Limb (tissue), 2 donors: ENCODE data around the gene HRH2.
"Not testable (repeated sequence)": the region's sequence is repeated elsewhere in the genome, so short reads cannot be mapped to it uniquely, and the experiment has no call there.

Experiments
- DNase-seq, 2 donors: peaks; one replicate each; pipeline ENCODE4 v3.0.0-alpha.2; 2016; ENCODE audit errors: extremely low spot score in 2 of 2

HRH2 gene, protein sequence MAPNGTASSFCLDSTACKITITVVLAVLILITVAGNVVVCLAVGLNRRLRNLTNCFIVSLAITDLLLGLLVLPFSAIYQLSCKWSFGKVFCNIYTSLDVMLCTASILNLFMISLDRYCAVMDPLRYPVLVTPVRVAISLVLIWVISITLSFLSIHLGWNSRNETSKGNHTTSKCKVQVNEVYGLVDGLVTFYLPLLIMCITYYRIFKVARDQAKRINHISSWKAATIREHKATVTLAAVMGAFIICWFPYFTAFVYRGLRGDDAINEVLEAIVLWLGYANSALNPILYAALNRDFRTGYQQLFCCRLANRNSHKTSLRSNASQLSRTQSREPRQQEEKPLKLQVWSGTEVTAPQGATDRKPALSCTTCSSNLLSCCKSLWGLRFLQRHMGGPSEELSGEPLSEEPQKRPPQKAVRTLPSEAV

DNA sequence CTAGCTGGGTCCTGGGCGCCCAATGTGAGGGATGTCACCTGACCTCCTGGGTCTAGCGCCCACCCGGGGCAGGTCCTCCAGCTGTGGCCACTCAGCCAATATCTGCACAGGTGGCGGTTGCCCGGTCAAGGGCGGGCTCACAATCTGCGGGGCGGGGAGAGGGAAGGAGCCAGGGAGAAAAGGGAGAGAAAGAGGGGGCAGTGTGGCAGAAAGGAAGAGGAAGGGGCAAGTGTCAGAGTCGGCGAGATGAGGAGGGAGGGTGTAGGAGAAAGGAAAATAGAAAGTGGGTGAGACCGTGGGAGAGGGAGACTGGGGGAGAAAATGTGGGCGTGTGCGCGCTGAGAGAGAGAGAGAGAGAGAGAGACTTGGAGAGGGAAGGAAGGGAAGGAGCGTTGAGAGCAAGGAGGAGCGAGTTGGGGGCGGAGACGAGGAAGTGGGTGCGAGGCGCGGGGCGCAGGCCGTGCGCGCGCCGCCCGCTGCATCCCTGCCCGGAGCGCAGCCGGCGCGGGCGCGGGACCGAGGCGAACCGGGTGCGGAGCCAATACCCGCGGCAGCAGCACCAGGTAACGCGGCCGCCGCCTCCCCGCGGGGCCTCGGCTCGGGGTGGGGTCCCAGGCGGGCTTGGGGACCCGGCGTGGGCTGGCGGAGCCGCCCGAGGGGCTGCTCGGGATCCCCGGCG lies at the start of gene HRH2:
Gene HRH2, plus strand, starts transcription at position 479 of the 679 bp plus-strand sequence. CDS start 25,163 bp downstream, outside the sequence.
- peak in 1 of 2 donors; percentile 62 for DNase-seq

DNA sequence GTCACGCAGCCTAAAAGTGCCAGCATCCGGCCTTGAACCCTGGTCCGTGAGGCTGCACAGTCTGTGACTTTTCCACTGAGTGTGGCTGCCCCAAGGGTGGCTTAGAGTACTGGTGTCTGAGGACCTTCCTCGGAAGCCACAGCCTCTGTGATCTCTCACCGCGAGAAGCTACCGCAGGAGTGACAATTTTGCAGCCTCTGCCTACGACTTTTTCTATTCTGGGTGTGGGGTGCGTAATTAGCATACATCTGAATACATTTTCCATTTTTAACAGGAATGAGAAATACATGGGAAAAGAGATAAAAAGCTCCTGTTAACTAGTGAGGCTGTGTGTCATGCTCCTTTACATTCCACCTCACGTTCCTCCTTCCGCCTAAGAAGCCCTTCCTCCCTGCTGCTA lies 48.3 kb upstream of the HRH2 start:
- no peak for DNase-seq

DNA sequence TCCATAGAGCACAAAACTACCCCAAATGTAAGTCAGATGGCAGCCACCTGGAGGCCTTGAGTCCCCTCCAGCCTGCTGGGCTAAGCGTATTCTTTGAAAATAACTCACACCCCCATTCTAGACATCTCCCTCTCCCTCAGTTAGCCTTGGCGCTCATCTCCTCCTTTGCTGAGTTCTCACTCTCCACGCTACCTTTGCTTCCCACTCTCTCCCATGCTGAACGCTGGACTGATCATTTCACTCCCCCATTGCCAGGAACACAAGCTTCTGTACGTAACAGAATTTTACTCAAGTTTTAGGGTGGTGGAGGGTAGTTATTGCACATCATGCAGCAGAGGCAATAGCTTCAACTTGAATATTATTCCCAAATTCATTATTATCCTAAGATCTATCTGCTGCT lies 47.5 kb upstream of the HRH2 start:
- DNase-seq: no peak

DNA sequence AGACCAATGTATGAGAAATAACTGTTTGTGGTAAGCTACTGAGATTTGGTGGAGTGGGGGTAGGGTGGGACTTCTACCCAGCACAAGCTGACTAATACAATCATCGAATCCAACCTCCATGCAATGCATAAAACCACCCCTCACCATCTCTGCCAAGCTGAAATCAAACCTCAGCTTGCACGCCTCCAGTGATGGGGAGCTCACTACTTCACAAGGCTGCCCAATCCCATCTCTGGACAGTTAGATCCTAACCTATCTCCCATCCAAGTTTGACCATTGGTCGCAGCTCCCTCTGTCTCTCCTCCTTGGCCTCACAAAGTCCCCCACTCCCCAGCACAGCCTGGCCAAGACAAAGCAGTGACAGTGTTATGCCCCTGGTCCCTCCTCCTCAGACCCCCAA lies 47.0 kb upstream of the HRH2 start:
- no peak for DNase-seq

DNA sequence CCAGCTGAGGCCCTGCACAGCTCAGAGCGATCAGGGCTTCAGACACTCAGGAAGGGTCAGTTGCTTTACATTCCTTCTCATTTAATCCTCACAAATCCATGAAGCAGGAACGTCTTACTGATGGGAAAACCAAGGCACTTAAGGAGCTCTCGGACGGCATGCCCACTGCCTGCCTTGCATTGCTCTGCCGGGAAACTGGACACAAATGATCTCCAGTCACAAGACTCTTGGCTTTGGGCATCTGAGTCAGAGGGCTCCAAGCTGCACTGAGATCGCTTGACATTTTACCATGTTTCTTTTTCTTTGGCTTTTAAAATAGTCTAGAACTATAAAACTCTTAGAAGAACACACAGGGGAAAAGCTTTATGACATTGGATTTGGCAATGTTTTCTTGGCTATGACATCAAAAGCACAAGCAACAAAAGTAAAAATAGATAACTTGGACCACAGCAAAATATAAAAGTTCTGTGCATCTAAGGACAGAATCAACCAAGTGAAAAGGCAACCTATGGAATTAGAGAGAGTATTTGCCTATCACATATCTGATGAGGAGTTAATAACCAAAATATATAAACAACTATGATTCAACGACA lies 43.6 kb upstream of the HRH2 start:
- DNase-seq: no peak

DNA sequence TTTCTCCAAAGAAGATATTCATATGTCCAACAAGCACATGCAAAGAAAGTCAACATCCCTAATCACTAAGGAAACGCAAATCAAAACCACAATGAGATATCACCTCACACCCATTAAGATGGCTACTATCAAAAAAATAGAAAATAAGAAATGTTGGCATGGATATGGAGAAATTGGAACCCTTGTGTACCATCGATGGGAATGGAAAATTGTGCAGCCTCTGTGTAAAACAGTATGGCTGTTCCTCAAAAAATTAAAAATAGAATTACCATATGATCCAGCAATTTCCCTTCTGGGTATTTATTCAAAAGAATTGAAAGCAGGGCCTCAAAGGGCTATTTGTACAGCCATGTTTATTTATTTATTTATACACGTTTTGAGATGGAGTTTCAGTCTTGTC lies 43.0 kb upstream of the HRH2 start:
- DNase-seq: no peak

DNA sequence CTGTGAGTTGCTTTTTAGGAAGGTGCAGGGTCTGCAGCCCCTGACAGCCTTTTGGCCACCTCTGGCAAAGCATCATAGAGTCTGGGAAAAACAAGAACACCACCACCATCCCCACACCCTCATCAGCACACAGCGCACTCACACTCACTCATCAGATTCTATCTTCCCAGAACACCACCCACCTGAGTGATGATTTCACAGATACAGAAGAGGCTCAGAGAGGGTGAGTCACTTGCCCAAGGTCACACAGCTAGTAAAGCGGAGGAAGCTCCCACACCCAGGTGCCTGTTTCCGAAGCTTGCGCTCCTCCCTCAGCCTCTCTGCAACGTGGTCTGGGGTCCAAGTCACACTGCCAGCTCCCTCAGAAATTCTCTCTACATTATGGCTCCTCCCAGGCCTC lies 41.8 kb upstream of the HRH2 start:
- DNase-seq: no peak

DNA sequence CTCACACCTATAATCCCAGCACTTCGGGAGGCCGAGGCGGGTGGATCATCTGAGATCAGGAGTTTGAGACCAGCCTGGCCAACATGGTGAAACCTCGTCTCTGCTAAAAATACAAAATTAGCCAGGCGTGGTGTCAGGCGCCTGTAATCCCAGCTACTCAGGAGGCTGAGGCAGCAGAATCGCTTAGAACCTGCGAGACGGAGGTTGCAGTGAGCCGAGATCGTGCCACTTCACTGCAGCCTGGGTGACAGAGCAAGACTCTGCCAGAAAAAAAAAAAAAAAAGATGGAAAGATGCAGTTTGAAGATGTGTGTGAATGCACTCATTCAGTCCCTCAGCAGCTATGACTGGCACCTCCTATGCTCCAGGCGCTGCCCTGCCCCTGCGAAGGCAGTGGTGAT lies 41.3 kb upstream of the HRH2 start:
- not testable (repeated sequence) for DNase-seq

DNA sequence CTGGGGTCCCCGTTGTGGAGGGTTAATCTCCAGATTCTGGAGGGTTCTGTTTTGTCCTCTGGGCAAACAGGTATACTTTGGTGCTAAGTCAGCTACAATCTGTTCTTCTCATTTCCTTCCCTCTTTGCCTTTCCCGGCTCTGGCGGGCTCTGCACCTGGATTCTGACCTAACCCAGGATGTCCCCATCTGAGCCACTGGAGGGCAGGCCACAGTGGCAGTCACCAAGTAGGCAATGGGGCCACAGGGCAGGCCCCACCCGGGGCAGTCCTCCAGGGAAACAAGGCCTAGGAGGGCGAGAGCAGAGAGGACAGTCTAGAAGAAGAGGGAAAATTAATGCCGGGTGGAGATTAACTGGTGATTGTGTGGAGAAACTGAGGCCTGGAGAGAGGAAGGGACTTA lies 40.4 kb upstream of the HRH2 start:
- no peak for DNase-seq

DNA sequence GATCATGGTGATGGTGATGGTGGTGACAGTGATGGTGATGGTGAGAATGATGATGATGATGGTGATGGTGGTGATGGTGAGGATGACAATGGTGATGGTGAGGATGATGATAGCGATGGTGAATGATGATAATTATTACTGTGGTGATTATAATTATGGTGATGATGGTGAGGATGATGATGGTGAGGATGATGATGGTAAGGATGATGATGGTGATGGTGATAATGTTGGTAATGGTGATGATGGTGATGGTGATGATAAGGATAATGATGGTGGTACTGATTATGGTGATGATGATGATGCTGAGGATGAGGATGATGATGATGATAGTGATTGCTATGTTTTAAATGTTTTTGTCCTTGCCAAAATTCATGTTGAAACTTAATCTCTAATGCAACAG lies 37.3 kb upstream of the HRH2 start:
- DNase-seq: no peak

DNA sequence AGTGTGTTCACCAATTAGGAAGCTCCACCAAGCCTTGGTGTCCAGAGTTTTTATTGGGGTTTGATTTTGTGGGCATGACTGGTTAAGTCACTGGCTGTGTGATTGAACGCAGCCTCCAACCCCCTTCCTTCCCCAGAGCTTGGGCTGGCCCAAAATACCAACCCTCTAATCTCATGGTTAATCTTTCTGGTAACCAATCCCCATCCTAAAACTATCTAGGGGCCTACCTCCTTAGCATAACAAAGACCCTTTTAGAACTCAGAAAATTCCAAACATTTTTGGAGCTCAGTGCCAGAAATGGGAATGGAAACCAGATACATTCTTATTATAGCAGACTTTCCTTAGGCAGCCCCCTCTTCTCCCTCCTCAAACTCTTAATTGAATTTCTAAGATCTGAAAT lies 35.9 kb upstream of the HRH2 start:
- DNase-seq: no peak

DNA sequence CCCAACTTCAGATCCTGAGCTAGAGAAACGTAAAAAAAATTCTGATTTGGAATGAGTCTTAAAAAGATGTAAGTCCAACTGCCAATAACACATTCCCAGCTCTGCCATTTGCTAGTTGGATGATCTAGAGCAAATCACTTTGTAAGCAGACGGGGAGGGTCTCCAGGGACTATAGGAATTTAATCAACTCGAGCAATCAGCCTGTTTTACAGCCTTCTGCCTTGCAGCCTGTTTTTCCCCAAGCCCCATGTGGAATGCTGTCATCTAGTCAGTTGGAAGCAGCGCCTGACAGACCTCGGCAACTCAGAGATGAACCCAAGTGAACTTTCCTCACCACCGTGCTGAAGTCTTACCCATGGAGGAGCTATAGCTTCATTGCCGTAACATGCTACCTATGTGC lies 34.8 kb upstream of the HRH2 start:
- DNase-seq: no peak

DNA sequence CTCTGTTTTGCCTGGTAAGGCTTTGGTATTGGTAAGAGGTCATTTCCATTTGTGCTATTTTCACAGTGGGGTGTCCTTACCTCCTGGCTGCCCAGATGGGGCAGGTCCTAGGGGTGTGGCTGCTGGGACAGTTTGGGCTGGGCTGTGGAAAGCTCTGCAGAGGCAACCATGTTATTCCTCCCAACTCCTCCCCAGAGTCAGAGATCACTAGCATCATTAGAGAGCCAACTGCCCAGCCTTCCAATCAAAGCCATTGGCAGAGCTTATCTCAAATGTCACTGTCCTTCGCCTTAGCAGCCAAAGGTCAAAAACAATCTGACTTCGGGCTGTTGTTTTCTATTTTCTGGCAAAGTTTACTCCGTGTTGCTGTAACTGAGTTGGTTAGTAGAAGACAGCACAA lies 33.6 kb upstream of the HRH2 start:
- no peak for DNase-seq

DNA sequence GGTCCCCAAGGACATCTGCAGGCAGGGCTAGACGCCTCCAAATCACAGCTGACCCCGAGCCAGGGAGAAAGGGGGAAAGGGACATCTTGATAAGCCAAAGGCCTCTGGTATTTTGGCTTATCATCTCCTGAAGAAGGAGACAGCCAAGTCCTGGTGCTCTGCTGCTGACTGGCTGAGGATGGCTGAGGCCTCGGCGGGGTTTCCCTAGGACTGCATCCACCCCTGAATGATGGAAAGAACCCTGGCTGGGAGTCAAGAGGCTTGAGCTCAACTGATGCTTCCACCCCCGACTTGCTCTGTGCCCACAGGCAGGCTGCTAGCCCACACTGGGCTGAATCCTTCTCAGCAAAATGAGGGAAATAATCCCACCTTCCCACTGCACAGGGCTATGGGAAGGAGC lies 30.9 kb upstream of the HRH2 start:
- DNase-seq: no peak

DNA sequence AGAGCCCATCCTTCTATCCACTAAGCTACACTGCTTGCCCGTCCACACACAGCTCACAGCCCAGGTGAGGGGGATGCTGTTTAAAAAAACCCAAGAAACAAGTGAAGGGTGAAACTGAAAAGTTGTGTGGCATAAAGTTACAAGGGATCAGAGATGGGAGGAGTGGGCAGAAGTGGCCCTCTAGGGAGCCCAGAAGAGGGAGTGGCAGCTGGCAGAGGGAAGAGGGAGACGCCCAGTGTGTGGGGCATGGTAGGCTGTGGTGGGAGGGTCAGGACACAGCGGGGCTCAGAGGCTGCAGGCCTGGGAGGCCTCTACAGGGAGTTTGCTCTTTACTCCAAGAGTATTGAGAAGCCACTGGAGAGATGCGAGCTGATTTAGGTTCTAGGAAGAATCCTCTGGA lies 30.1 kb upstream of the HRH2 start:
- no peak for DNase-seq

DNA sequence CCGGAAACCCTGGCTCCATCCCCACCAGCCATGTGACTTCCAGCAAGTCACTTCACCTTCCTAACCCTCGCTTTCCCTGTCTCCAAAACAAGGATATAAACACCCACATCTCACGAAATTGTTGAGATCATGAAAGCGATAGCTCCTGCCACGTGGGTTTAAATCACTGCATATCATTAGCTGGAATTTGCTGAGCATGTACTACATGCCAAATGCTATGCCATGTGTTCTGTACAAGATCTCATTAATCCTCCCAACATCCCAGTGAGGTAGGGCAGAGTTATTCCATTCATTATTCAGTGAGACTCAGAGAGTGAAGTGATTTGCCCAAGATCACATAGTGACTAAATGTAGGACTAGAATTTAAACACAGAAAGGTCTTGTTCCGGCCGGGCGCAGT lies 29.2 kb upstream of the HRH2 start:
- no peak for DNase-seq

DNA sequence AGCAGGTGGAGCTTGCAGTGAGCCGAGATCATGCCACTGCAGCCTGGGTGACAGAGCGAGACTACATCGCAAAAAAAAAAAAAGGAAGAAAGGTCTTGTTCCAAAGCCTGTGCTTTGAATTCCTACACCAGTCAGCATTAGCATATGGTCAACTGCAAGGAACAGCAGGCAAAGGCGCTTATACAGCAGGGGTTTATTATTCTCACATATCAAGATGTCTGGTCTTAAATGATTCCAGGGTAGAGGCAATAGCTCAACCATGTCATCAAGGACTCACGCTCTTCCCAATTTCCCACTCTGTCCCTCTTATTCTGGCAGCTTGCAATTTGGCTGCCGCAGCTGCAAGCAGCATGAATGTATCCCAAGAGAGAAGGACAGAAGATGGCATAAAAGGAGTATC lies 28.6 kb upstream of the HRH2 start:
- no peak for DNase-seq

DNA sequence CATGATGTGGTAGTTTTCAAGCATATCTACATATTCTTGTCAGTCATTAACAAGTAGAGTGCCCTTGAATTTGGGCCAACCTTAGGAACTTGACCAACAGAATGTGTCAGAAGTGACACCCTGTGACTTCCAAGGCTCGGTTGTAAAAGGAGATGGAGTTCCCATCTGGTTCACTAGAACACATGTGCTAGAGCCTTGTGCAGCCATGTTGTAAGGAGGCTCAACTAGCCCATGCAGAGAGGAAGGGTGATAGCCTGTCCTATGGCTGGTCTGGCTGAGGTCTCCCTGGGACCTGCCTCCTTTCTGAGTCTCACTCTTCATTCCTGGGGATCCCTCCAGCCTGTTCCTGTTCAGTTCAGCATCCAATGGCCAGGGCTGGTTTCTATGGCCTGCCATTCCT lies 28.1 kb upstream of the HRH2 start:
- no peak for DNase-seq

DNA sequence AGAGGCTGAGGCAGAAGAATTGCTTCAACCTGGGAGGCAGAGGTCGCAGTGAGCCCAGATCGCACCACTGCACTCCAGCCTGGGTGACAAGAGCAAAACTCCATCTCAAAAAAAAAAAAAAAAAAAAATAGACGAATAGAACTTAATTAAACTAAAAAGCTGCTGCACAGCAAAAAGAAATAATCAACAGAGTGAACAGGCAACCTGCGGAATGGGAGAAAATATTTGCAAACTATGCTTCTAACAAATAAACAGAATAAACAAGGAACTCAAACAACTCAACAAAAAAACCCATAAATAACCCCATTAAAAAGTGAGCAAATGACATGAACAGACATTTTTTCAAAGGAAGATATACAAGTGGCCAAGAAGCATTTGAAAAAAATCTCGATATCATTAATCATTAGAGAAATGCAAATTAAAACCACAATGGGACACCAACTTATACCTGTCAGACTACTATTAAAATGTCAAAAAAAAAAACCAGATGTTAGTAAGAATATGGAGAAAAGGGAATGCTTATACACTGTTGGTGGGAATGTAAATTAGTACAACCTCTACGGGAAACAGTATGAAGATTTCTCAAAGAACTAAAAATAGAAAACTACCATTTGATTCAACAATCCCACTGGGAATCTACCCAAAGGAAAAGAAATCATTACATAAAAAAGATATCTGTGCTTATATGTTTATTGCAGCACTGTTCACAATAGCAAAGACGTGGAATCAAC lies 21.9 kb upstream of the HRH2 start:
- DNase-seq: no peak

DNA sequence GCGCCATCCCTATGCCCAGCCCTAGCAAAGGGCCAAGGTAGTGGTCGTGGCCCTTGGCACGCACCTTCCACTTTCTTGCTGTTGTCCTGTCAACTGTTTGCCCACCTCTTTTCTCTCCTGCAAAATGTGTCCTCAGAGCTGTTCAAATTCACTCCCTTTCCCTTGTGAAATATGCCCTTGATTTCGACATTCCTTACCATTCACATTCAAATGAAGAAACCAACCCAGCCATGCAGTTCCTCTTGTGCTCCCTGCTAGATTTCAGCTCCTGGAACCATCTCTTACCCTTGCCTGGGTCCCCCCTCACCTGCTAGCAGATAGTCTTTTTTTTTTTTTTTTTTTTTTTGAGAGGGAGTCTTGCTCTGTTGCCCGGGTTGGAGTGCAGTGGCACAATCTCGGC lies 19.6 kb upstream of the HRH2 start:
- DNase-seq: no peak

DNA sequence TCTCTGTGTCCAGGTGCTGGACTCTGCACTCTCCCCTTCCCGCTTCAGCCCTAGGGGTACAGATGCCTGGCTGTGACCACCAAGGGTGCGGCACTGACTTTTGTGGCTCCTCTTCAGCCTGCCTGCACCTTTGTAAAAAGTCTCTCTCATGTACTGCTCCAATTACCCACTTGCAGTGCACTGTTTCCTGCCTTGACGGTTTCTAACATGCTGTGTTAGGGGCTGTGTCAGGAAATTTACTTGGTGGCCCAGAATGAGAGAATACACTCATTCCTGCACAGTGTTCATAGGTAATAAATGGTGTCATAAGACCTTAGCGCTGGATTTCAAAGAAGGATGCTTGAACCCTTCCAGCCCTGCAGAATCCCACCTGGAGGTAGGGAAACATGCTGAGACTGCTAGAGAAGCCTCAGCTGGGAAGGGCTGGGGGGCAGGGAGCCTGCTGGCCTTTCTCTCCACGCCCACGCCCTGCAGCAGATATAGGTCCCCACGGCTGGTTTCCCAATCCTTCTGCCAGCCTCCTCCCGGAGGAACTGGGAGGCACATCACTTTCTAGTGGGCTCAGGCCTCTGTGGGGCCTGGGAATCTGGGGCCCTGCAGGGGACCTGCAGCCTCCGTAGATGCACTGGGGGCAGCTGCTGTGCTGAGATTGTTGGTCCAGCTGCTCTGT lies 17.6 kb upstream of the HRH2 start:
- DNase-seq: no peak

DNA sequence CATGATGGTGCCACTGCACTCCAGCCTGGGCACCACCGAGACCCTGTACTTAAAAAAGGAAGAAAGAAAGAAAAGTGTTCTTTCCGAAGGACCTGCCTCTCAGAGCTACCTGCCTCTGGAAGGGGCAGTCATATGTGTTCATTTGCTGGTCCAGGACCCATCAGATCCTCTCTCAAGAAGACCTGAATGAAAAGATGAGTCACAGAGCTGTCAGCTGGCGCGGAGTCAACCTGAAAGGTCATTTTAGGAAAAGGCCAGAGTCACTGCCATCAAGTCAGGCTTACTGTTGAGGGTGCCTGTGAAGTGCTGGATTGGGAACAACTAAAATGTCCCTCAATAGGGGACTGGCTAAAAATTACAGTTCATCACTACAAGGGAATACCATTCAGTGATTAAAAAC lies 14.9 kb upstream of the HRH2 start:
- no peak for DNase-seq
